ENCODE measurements around the gene LMF1.
A peak's percentile ranks its signal among the peaks of the same experiment; 100 is the strongest.
"Not testable (repeated sequence)": the region's sequence is repeated elsewhere in the genome, so short reads cannot be mapped to it uniquely, and the experiment has no call there.

The LMF1 gene

GRCh38 chr16:890217-890616, 80.6 kb downstream of the LMF1 start:
- Histone ChIP-seq H3K9ac (no peak overlapping the region), H3K4me2 (peak overlapping the region; percentile 77), H3K36me3 (peaks cover 18% of the 10 kb centered on the region; the same call in 1 of the 2 replicates), H3K4me1 (peaks cover 25% of the 10 kb centered on the region), H3K27me3 (no peaks in the 10 kb centered on the region), H3K9me3 (peaks cover 2% of the 10 kb centered on the region; the same call in 1 of the 2 replicates), H3K4me3 (no peak overlapping the region), H4K20me1 (peaks cover 48% of the 10 kb centered on the region), H3K27ac (no peak overlapping the region)
- TF ChIP-seq Cebpa-rat (IDR thresholded peaks at IDR 0.05): no peak

DNA sequence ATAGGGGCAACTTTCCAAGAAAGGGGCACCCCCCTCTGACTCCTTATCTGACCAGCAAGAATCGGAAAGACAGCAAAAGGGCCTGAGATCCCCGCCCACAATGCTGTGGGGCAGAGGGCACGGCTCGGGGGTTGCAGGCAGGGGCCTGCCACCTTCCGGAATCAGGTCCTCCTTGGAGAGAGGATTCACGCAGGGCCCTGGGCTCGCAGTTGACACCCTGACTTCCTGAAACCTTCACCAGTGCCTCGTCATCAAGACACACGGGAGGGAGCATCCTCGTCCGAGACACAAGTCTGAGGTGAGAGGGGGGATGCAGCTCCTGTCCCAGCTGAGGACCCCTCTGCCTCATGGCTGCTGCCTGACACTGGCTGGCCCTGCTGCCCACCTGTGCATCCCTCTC, 81.2 kb downstream of the LMF1 start:
- peaks cover 48% of the 10 kb centered on the region for H4K20me1 ChIP-seq
- peaks cover 8% of the 10 kb centered on the region for H3K9me3 ChIP-seq
- no peak overlapping the region for H3K9ac ChIP-seq
- TF ChIP-seq Cebpa-rat (IDR thresholded peaks at IDR 0.05): no peak
- no peaks in the 10 kb centered on the region for H3K27me3 ChIP-seq
- peaks cover 25% of the 10 kb centered on the region for H3K4me1 ChIP-seq
- peak overlapping the region; percentile 77 for H3K4me2 ChIP-seq
- peaks cover 22% of the 10 kb centered on the region for H3K36me3 ChIP-seq
- no peak overlapping the region; the same call in 1 of the 2 replicates for H3K27ac ChIP-seq
- H3K4me3 ChIP-seq: no peak overlapping the region

DNA sequence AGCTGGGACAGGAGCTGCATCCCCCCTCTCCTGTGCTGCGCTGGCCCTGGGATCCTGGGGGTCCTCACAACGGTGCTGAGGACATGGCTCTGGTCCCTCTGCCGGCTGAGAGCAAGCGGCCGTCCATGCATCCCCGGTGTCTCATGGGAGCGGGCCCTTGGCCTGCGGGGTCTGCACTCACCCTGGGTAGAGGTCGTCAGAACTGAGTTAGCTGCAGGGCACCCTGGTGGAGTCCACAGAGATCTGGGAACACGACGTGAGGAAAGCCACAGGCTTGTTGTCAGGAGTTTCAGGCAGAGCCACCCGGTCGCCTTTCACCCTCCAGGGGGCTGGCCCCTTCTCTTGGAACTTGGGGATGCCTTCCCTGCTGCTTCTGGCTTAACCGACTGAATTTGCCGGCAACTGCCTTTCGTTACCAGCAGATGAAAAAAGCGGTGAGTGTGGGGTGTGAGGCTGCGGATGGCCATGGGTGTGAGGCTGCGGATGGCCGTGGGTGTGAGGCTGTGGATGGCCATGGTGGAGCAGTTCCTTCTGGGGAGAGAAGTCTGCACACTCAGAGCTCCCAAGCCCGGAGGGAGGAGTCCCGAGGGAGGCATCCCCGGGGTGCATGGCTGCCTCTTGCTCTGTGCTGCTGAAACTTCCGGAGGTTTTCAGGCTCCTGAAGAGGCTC, 81.7 kb downstream of the LMF1 start:
- Histone ChIP-seq H3K9ac (no peak overlapping the region), H3K27me3 (no peaks in the 10 kb centered on the region), H4K20me1 (peaks cover 48% of the 10 kb centered on the region), H3K9me3 (peaks cover 13% of the 10 kb centered on the region), H3K4me3 (no peak overlapping the region), H3K4me1 (peaks cover 25% of the 10 kb centered on the region), H3K36me3 (peaks cover 25% of the 10 kb centered on the region), H3K4me2 (peak overlapping the region; percentile 77), H3K27ac (no peak overlapping the region; the same call in 1 of the 2 replicates)
- no peak for TF ChIP-seq Cebpa-rat (IDR thresholded peaks at IDR 0.05)

DNA sequence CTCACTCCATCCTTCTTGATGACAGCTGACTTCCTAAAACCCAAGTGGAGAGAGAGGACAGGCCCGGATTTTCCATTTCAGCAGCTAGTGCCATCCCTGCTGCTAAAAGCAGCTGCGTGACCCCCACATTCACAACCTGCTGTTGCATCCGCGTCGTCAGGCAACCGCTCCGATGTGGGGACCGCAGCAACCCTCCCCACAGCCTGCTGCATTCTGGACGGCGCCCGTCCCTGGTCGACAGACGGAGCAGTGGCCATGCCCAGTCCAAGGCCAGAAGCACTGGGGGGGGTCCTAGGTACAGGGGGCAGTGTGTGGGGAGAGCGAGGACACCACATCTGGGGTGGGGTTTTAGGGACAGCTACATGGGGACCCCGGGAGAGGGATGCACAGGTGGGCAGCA, 82.3 kb downstream of the LMF1 start:
- not testable (repeated sequence) for H3K27me3 ChIP-seq, H3K4me3 ChIP-seq, H3K4me2 ChIP-seq, H3K9ac ChIP-seq, H3K27ac ChIP-seq
- Histone ChIP-seq H3K9me3 (peaks cover 19% of the 10 kb centered on the region), H3K36me3 (peaks cover 25% of the 10 kb centered on the region), H4K20me1 (peaks cover 46% of the 10 kb centered on the region), H3K4me1 (peaks cover 25% of the 10 kb centered on the region)

DNA sequence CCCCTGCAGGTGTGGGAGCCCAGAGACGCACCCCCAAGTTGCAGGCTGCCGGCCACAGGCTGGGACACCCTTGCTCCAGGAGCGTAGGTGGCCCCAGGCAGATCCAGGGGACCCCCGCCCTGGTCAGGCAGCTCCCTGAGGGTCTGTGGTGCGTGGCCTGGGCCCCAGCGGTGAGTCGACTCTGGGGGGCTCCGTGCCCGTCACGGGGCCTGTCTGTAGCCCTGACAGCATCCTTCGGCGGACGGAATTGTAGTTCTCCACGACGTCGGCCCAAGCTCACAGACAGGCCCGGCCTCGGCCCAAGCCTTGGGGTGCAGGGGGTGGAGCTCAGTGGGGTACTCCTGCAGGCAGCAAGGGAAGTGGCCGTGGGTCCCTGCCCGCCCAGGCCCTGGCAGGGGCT, 82.9 kb downstream of the LMF1 start:
- no peak overlapping the region for H3K4me3 ChIP-seq
- no peak overlapping the region for H3K4me2 ChIP-seq
- peaks cover 42% of the 10 kb centered on the region for H4K20me1 ChIP-seq
- no peak overlapping the region for H3K27ac ChIP-seq
- peaks cover 25% of the 10 kb centered on the region for H3K36me3 ChIP-seq
- no peak overlapping the region for H3K9ac ChIP-seq
- H3K4me1 ChIP-seq: peaks cover 25% of the 10 kb centered on the region
- no peaks in the 10 kb centered on the region for H3K27me3 ChIP-seq
- peaks cover 25% of the 10 kb centered on the region for H3K9me3 ChIP-seq
- TF ChIP-seq Cebpa-rat (IDR thresholded peaks at IDR 0.05): no peak

- no peak overlapping the region for H3K4me3 ChIP-seq
- H3K9me3 ChIP-seq: peaks cover 30% of the 10 kb centered on the region
- peaks cover 30% of the 10 kb centered on the region for H3K4me1 ChIP-seq
- no peak overlapping the region for H3K27ac ChIP-seq
- H3K27me3 ChIP-seq: 0 out of 2 replicates have a peak, but pooled peaks cover 3% of the 10 kb centered on the region
- peaks cover 24% of the 10 kb centered on the region for H3K36me3 ChIP-seq
- no peak overlapping the region for H3K4me2 ChIP-seq
- H4K20me1 ChIP-seq: peaks cover 42% of the 10 kb centered on the region
- TF ChIP-seq Cebpa-rat (IDR thresholded peaks at IDR 0.05): no peak
- H3K9ac ChIP-seq: no peak overlapping the region
These were observed 83.7 kb downstream of the LMF1 start for GRCh38 chr16:886802-887731.

GRCh38 chr16:886084-886543, 84.7 kb downstream of the LMF1 start:
- TF ChIP-seq Cebpa-rat (IDR thresholded peaks at IDR 0.05): no peak
- Histone ChIP-seq H3K36me3 (peaks cover 14% of the 10 kb centered on the region), H3K27ac (no peak overlapping the region), H3K4me1 (peaks cover 39% of the 10 kb centered on the region), H3K9me3 (peaks cover 30% of the 10 kb centered on the region), H3K4me2 (no peak overlapping the region), H4K20me1 (peaks cover 43% of the 10 kb centered on the region), H3K4me3 (no peak overlapping the region), H3K9ac (no peak overlapping the region), H3K27me3 (0 out of 2 replicates have a peak, but pooled peaks cover 5% of the 10 kb centered on the region)

DNA sequence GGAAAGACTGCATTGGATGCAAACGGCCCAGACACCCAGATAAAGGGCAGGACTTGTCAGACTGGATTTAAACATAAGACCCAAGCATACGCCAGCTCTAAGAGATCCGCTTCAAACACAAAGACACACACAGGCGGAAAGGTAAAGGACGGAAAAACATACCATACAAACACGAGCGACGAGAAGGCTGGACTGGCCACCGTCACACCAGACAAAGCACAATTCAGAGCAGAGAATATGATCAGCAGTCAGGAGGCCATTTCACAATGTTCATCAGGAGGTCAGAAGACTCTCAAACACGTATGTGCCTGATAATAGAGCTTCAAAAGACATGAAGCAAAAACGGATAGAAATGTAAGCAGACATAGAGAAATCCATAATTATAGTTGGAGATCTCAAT, 85.4 kb downstream of the LMF1 start:
- Histone ChIP-seq H3K27ac (no peak overlapping the region), H3K4me2 (no peak overlapping the region), H3K27me3 (0 out of 2 replicates have a peak, but pooled peaks cover 5% of the 10 kb centered on the region), H3K36me3 (peaks cover 11% of the 10 kb centered on the region), H3K9me3 (peaks cover 30% of the 10 kb centered on the region), H3K9ac (no peak overlapping the region), H3K4me3 (no peak overlapping the region), H4K20me1 (peaks cover 43% of the 10 kb centered on the region), H3K4me1 (peaks cover 40% of the 10 kb centered on the region)
- no peak for TF ChIP-seq Cebpa-rat (IDR thresholded peaks at IDR 0.05)

- H3K27me3 ChIP-seq: 0 out of 2 replicates have a peak, but pooled peaks cover 5% of the 10 kb centered on the region
- no peak for TF ChIP-seq Cebpa-rat (IDR thresholded peaks at IDR 0.05)
- H3K27ac ChIP-seq: no peak overlapping the region
- H4K20me1 ChIP-seq: peaks cover 32% of the 10 kb centered on the region
- no peak overlapping the region for H3K4me2 ChIP-seq
- H3K9ac ChIP-seq: no peak overlapping the region
- peaks cover 11% of the 10 kb centered on the region for H3K36me3 ChIP-seq
- no peak overlapping the region for H3K4me3 ChIP-seq
- peaks cover 40% of the 10 kb centered on the region for H3K4me1 ChIP-seq
- H3K9me3 ChIP-seq: peaks cover 30% of the 10 kb centered on the region
These were observed 86.6 kb downstream of the LMF1 start for GRCh38 chr16:884232-884631.

- TF ChIP-seq Cebpa-rat (IDR thresholded peaks at IDR 0.05): no peak
- Histone ChIP-seq H3K36me3 (peaks cover 11% of the 10 kb centered on the region), H4K20me1 (peaks cover 28% of the 10 kb centered on the region)
These were observed 87.0 kb downstream of the LMF1 start for GRCh38 chr16:883781-884180.

More at GRCh38 chr16:883781-884180, 87.0 kb downstream of the LMF1 start:
- Histone ChIP-seq H3K9me3 (peaks cover 30% of the 10 kb centered on the region), H3K4me1 (peaks cover 40% of the 10 kb centered on the region), H3K4me2 (no peak overlapping the region), H3K4me3 (no peak overlapping the region), H3K27me3 (0 out of 2 replicates have a peak, but pooled peaks cover 5% of the 10 kb centered on the region), H3K27ac (no peak overlapping the region), H3K9ac (no peak overlapping the region)
